ENCODE data around the gene UTP11.

Gene UTP11

DNA sequence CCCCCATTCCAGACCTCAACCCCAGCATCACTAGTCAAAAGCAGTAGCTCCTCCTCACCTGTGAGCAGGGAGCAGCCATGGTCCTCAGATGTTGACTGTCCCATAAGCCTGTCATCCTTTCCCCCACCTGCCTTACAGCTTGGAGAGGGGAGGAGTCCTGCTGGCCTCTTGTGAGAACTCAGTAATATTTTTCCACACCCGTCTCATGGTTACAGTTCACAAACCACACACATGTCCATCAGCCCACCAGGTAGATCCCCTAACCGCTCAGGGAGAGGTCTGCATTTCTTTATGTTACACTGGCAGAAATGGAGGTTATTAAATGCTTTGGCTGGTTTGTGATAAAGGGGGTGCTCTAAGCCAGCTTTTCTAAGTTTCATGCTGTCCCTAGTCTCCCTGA, 60.3 kb downstream of the UTP11 start:
- H3K4me3 ChIP-seq (ENCODE audit: low read depth, low read length): no peak overlapping the region
- TF ChIP-seq, protein P1, sequence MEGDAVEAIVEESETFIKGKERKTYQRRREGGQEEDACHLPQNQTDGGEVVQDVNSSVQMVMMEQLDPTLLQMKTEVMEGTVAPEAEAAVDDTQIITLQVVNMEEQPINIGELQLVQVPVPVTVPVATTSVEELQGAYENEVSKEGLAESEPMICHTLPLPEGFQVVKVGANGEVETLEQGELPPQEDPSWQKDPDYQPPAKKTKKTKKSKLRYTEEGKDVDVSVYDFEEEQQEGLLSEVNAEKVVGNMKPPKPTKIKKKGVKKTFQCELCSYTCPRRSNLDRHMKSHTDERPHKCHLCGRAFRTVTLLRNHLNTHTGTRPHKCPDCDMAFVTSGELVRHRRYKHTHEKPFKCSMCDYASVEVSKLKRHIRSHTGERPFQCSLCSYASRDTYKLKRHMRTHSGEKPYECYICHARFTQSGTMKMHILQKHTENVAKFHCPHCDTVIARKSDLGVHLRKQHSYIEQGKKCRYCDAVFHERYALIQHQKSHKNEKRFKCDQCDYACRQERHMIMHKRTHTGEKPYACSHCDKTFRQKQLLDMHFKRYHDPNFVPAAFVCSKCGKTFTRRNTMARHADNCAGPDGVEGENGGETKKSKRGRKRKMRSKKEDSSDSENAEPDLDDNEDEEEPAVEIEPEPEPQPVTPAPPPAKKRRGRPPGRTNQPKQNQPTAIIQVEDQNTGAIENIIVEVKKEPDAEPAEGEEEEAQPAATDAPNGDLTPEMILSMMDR (IDR thresholded peaks at IDR 0.05; ENCODE audit: low read depth, low read length): no peak

DNA sequence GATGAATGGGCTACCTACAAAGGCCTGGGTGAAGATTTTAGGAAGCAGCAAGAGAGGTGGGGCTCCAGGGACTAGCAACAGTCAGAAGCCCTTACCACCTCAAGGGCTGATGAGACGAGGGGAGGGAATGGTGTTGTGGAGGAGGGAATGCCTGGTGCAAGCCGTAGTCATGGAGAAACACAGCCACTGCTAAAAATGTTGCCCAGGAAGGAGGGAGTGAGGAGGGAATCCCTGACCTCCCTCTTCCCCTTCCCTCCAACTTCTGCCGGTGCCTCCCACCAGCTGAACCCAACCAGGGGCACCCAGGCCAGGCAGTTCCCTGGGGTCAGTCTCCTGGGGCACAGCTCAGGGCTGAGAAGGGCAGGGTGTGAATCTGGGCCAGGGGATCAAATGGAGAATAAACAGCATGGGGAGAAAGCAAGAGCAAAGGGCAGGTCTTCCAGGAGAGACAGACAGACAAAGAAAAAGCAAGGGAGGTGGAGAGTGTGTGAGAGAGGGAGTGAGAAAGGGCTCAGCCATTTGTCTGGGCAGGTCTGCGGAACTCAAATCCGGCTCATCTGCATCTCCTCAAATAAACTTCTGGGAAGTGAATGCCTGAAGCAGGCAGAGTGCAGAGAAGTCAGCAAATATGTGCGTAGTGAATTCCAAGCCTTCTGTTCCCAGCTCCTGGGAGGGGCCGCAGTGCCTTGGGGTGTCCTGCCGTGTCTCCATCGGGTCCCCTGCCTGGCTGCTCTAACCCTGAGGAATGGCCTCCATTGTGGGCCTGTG, 61.2 kb downstream of the UTP11 start:
- H3K4me3 ChIP-seq (ENCODE audit: low read depth, low read length): no peak overlapping the region

DNA sequence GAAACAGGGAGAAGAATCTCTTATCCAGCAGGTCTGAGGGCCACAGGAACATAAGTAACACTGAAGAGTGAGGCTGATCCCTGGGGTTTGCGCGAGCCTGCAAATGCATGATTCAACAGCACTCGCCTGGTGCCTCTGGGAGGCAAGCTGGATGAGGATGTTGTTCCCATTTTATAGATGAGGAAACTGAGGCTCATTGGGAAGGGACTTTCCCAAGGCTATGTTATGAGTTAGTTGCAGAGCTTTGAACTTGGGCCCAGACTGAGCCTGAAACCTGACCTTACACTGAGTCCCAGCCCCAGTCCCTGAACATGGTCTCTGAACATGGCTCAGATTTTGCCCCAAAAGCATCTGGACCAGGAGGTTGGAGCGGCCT, 61.8 kb downstream of the UTP11 start:
- TF ChIP-seq, protein P1 (IDR thresholded peaks at IDR 0.05; ENCODE audit: low read depth, low read length): no peak
- no peak overlapping the region for H3K4me3 ChIP-seq (ENCODE audit: low read depth, low read length)

More for the DNA sequence above, 61.2 kb downstream of the UTP11 start:
- TF ChIP-seq, protein P1 (IDR thresholded peaks at IDR 0.05; ENCODE audit: low read depth, low read length): no peak
